HG02973 (cell line): ENCODE measurements around the gene SCAF1.

Source experiments
- ATAC-seq: cut with Tn5 transposase; IDR thresholded peaks from one replicate; pipeline ENCODE4 v1.9.1; 2021; ENCODE audit warnings: moderate library complexity; ENCODE audit not compliant: unreplicated experiment

SCAF1 gene

GRCh38 chr19:49642492-49643035 lies 555 bp downstream of the SCAF1 start:
- no peak for ATAC-seq

GRCh38 chr19:49643466-49643865 lies 1.5 kb downstream of the SCAF1 start:
- ATAC-seq = no peak

GRCh38 chr19:49645592-49645991 lies 3.6 kb downstream of the SCAF1 start:
- ATAC-seq = no peak

GRCh38 chr19:49645995-49646394 lies 4.0 kb downstream of the SCAF1 start:
- no peak for ATAC-seq

GRCh38 chr19:49646586-49646985 lies 4.6 kb downstream of the SCAF1 start:
- ATAC-seq = no peak

GRCh38 chr19:49651029-49651819 lies 9.2 kb downstream of the SCAF1 start:
- ATAC-seq = no peak

- ATAC-seq = no peak
Observed at GRCh38 chr19:49651820-49652550, 10.0 kb downstream of the SCAF1 start.

- no peak for ATAC-seq
Observed at GRCh38 chr19:49652551-49653465, 10.8 kb downstream of the SCAF1 start.

- no peak for ATAC-seq
Observed at GRCh38 chr19:49653466-49653806, 11.4 kb downstream of the SCAF1 start.

- no peak for ATAC-seq
Observed at GRCh38 chr19:49654581-49654980, 12.6 kb downstream of the SCAF1 start.

- no peak for ATAC-seq
Observed at GRCh38 chr19:49655570-49656455, 13.8 kb downstream of the SCAF1 start.

GRCh38 chr19:49656456-49657109 lies 14.6 kb downstream of the SCAF1 start:
- no peak for ATAC-seq

GRCh38 chr19:49657493-49658138 lies 15.6 kb downstream of the SCAF1 start:
- no peak for ATAC-seq

GRCh38 chr19:49658139-49658517 lies 16.1 kb downstream of the SCAF1 start:
- ATAC-seq = no peak

- ATAC-seq = no peak
Observed at GRCh38 chr19:49658566-49659442, 16.8 kb downstream of the SCAF1 start.

GRCh38 chr19:49660338-49660961 lies 18.4 kb downstream of the SCAF1 start:
- ATAC-seq = no peak

GRCh38 chr19:49662011-49662410 lies 20.0 kb downstream of the SCAF1 start:
- ATAC-seq = no peak

- no peak for ATAC-seq
Observed at GRCh38 chr19:49663224-49663623, 21.2 kb downstream of the SCAF1 start.
